ENCODE measurements around the gene TRIM27. TPM values are rescaled to one million over a fixed set of nuclear protein-coding genes. Genes with fewer than 3 reads are reported as not detected.

TRIM27 gene
- total and polyA plus RNA-seq, 10 of the 15 experiments (the other 5 are each of a cell fraction or from before 2014, with no cell fraction given), result 18.5 to 74.7 (median 58.0) TPM

- no peak for TF ChIP-seq ZBTB33 (IDR thresholded peaks at IDR 0.05)
- peak; percentile 92 for TF ChIP-seq YY1 (IDR thresholded peaks at IDR 0.05; ENCODE audit: low read depth, low read length)
- 0 out of 2 replicates have a peak, but pooled peaks have one; percentile 30 for TF ChIP-seq ATF2 (IDR thresholded peaks at IDR 0.05; ENCODE audit: low read length)
- TF ChIP-seq SREBF1 (IDR thresholded peaks at IDR 0.05; ENCODE audit: low read length), result no peak
- peak in 1 of 2 experiments; percentile 78; a peak in 1 of 4 replicates for TF ChIP-seq EP300 (IDR thresholded peaks at IDR 0.05; ENCODE audit: borderline replicate concordance in 1 of 2, control insufficient read depth in 1 of 2, low read depth in 2 of 2, low read length in 2 of 2)
- TF ChIP-seq ASH2L (IDR thresholded peaks at IDR 0.05; ENCODE audit: borderline replicate concordance, low read depth), result no peak
- no peak for TF ChIP-seq SMAD1 (IDR thresholded peaks at IDR 0.05; ENCODE audit: low read depth, partially characterized antibody)
- TF ChIP-seq SMAD5 (IDR thresholded peaks at IDR 0.05; ENCODE audit: low read depth), result no peak
- TF ChIP-seq MAX (IDR thresholded peaks at IDR 0.05; ENCODE audit: low read depth, low read length), result no peak
- no peak for TF ChIP-seq CHD1 (IDR thresholded peaks at IDR 0.05; ENCODE audit: low read depth, low read length)
- no peak for TF ChIP-seq REST (IDR thresholded peaks at IDR 0.05; ENCODE audit: low read depth, low read length)
- TF ChIP-seq ZBTB11 (CRISPR knock-in tag; IDR thresholded peaks at IDR 0.05), result no peak
- 0 out of 2 replicates have a peak, but pooled peaks have one; percentile 73 for TF ChIP-seq TBL1XR1 (IDR thresholded peaks at IDR 0.05; ENCODE audit: low read depth, low read length)
- no peak for TF ChIP-seq EGR1 (IDR thresholded peaks at IDR 0.05; ENCODE audit: borderline replicate concordance in 1 of 2, low read depth in 2 of 2, low read length in 2 of 2)
- TF ChIP-seq TCF12 (IDR thresholded peaks at IDR 0.05; ENCODE audit: low read depth, low read length), result no peak
- no peak for TF ChIP-seq FOXK2 (IDR thresholded peaks at IDR 0.05)
- TF ChIP-seq ZZZ3 (IDR thresholded peaks at IDR 0.05; ENCODE audit: control insufficient read depth, insufficient read length, low read depth), result no peak
- no peak for TF ChIP-seq DPF2 (IDR thresholded peaks at IDR 0.05)
- TF ChIP-seq SREBF2 (IDR thresholded peaks at IDR 0.05; ENCODE audit: low read length), result peak; percentile 90
- no peak for TF ChIP-seq ESRRA (IDR thresholded peaks at IDR 0.05; ENCODE audit: low read length)
- TF ChIP-seq EED (IDR thresholded peaks at IDR 0.05; ENCODE audit: low read depth), result no peak
These were observed 29.3 kb upstream of the TRIM27 start (continued) for GRCh38 chr6:28953039-28953584.
